Activated naive CD8-positive, alpha-beta T cell (primary cell): Measurements from ENCODE around the gene ZBED6.
A peak's percentile ranks its signal among the peaks of the same experiment; 100 is the strongest.
"Not testable (repeated sequence)": the region's sequence is repeated elsewhere in the genome, so short reads cannot be mapped to it uniquely, and the experiment has no call there.

Experiments
- H3K27ac Mint-ChIP-seq: one replicate; pipeline ENCODE4 v1.8.0; 2021; ENCODE audit warnings: mixed read lengths
- H3K27me3 Mint-ChIP-seq: one replicate; pipeline ENCODE4 v1.8.0; 2021; ENCODE audit warnings: mixed read lengths
- H3K36me3 Mint-ChIP-seq: one replicate; pipeline ENCODE4 v1.8.0; 2021; ENCODE audit warnings: mixed read lengths
- H3K4me1 Mint-ChIP-seq: one replicate; pipeline ENCODE4 v1.8.0; 2021; ENCODE audit warnings: low read depth, mixed read lengths
- H3K4me3 Mint-ChIP-seq: one replicate; pipeline ENCODE4 v1.8.0; 2021; ENCODE audit warnings: mild to moderate bottlenecking, mixed read lengths
- H3K9me3 Mint-ChIP-seq: one replicate; pipeline ENCODE4 v1.8.0; 2021; ENCODE audit warnings: low read depth, mixed read lengths

The ZBED6 gene

GRCh38 chr1:203797948-203798655 is 2.7 kb downstream of the ZBED6 start:
- H3K36me3 Mint-ChIP-seq, result peaks cover 25% of the 10 kb centered on the region
- peak overlapping the region; percentile 34 for H3K27ac Mint-ChIP-seq
- no peaks in the 10 kb centered on the region for H3K27me3 Mint-ChIP-seq
- peaks cover 74% of the 10 kb centered on the region for H3K4me1 Mint-ChIP-seq
- H3K9me3 Mint-ChIP-seq, result no peaks in the 10 kb centered on the region
- H3K4me3 Mint-ChIP-seq, result peak overlapping the region; percentile 98

- Mint-ChIP-seq H3K36me3 (peaks cover 27% of the 10 kb centered on the region), H3K27me3 (no peaks in the 10 kb centered on the region), H3K9me3 (no peaks in the 10 kb centered on the region), H3K27ac (no peak overlapping the region), H3K4me3 (peak overlapping the region; percentile 44), H3K4me1 (peaks cover 80% of the 10 kb centered on the region)
These were observed 3.7 kb downstream of the ZBED6 start for GRCh38 chr1:203799157-203799556.

- Mint-ChIP-seq H3K27ac (peak overlapping the region; percentile 72), H3K36me3 (peaks cover 31% of the 10 kb centered on the region), H3K9me3 (no peaks in the 10 kb centered on the region), H3K4me1 (peaks cover 78% of the 10 kb centered on the region), H3K27me3 (no peaks in the 10 kb centered on the region), H3K4me3 (peak overlapping the region; percentile 44)
These were observed 4.5 kb downstream of the ZBED6 start for GRCh38 chr1:203799971-203800370.

GRCh38 chr1:203805689-203806088 is 10.3 kb downstream of the ZBED6 start:
- Mint-ChIP-seq H3K27me3 (no peaks in the 10 kb centered on the region), H3K9me3 (no peaks in the 10 kb centered on the region), H3K27ac (peak overlapping the region; percentile 43), H3K4me1 (peaks cover 52% of the 10 kb centered on the region), H3K4me3 (no peak overlapping the region), H3K36me3 (peaks cover 20% of the 10 kb centered on the region)

GRCh38 chr1:203807196-203807595 is 11.8 kb downstream of the ZBED6 start:
- H3K27me3 Mint-ChIP-seq, result no peaks in the 10 kb centered on the region
- no peak overlapping the region for H3K27ac Mint-ChIP-seq
- no peak overlapping the region for H3K4me3 Mint-ChIP-seq
- peaks cover 18% of the 10 kb centered on the region for H3K36me3 Mint-ChIP-seq
- H3K9me3 Mint-ChIP-seq, result no peaks in the 10 kb centered on the region
- peaks cover 49% of the 10 kb centered on the region for H3K4me1 Mint-ChIP-seq

GRCh38 chr1:203813581-203814341 is 18.3 kb downstream of the ZBED6 start:
- H3K4me3 Mint-ChIP-seq, result no peak overlapping the region
- peak overlapping the region; percentile 67 for H3K27ac Mint-ChIP-seq
- no peaks in the 10 kb centered on the region for H3K27me3 Mint-ChIP-seq
- H3K9me3 Mint-ChIP-seq, result no peaks in the 10 kb centered on the region
- peaks cover 20% of the 10 kb centered on the region for H3K36me3 Mint-ChIP-seq
- peaks cover 36% of the 10 kb centered on the region for H3K4me1 Mint-ChIP-seq

- Mint-ChIP-seq H3K4me3 (no peak overlapping the region), H3K9me3 (no peaks in the 10 kb centered on the region), H3K27me3 (no peaks in the 10 kb centered on the region), H3K27ac (no peak overlapping the region), H3K36me3 (peaks cover 22% of the 10 kb centered on the region), H3K4me1 (peaks cover 31% of the 10 kb centered on the region)
These were observed 23.0 kb downstream of the ZBED6 start for GRCh38 chr1:203818399-203818798.

- Mint-ChIP-seq H3K4me3 (no peak overlapping the region), H3K36me3 (peaks cover 15% of the 10 kb centered on the region), H3K27me3 (no peaks in the 10 kb centered on the region), H3K9me3 (no peaks in the 10 kb centered on the region), H3K4me1 (peaks cover 28% of the 10 kb centered on the region), H3K27ac (no peak overlapping the region)
These were observed 27.9 kb downstream of the ZBED6 start for GRCh38 chr1:203823306-203823705.

GRCh38 chr1:203826175-203826574 is 30.8 kb downstream of the ZBED6 start:
- Mint-ChIP-seq H3K27me3 (no peaks in the 10 kb centered on the region), H3K4me3 (no peak overlapping the region), H3K36me3 (peaks cover 13% of the 10 kb centered on the region), H3K9me3 (no peaks in the 10 kb centered on the region), H3K4me1 (peaks cover 28% of the 10 kb centered on the region), H3K27ac (no peak overlapping the region)

GRCh38 chr1:203828002-203828401 is 32.6 kb downstream of the ZBED6 start:
- no peaks in the 10 kb centered on the region for H3K27me3 Mint-ChIP-seq
- peaks cover 19% of the 10 kb centered on the region for H3K4me1 Mint-ChIP-seq
- H3K36me3 Mint-ChIP-seq, result peaks cover 11% of the 10 kb centered on the region
- peak overlapping the region; percentile 0 for H3K27ac Mint-ChIP-seq
- H3K4me3 Mint-ChIP-seq, result no peak overlapping the region
- H3K9me3 Mint-ChIP-seq, result no peaks in the 10 kb centered on the region

GRCh38 chr1:203828503-203828902 is 33.1 kb downstream of the ZBED6 start:
- H3K9me3 Mint-ChIP-seq, result no peaks in the 10 kb centered on the region
- no peak overlapping the region for H3K4me3 Mint-ChIP-seq
- H3K36me3 Mint-ChIP-seq, result peaks cover 11% of the 10 kb centered on the region
- H3K27ac Mint-ChIP-seq, result no peak overlapping the region
- H3K4me1 Mint-ChIP-seq, result peaks cover 17% of the 10 kb centered on the region
- no peaks in the 10 kb centered on the region for H3K27me3 Mint-ChIP-seq

GRCh38 chr1:203829247-203829646 is 33.8 kb downstream of the ZBED6 start:
- Mint-ChIP-seq H3K27ac (peak overlapping the region; percentile 23), H3K4me1 (peaks cover 13% of the 10 kb centered on the region)
- H3K4me3 Mint-ChIP-seq, result not testable (repeated sequence)

GRCh38 chr1:203835476-203835875 is 40.1 kb downstream of the ZBED6 start:
- Mint-ChIP-seq H3K27ac (no peak overlapping the region), H3K9me3 (no peaks in the 10 kb centered on the region), H3K4me3 (no peak overlapping the region), H3K27me3 (no peaks in the 10 kb centered on the region), H3K36me3 (peaks cover 8% of the 10 kb centered on the region), H3K4me1 (no peaks in the 10 kb centered on the region)

More at GRCh38 chr1:203829247-203829646, 33.8 kb downstream of the ZBED6 start:
- peaks cover 11% of the 10 kb centered on the region for H3K36me3 Mint-ChIP-seq
- H3K9me3 Mint-ChIP-seq, H3K27me3 Mint-ChIP-seq: not testable (repeated sequence)

GRCh38 chr1:203839081-203839480 is 43.7 kb downstream of the ZBED6 start:
- Mint-ChIP-seq H3K4me3 (no peak overlapping the region), H3K9me3 (no peaks in the 10 kb centered on the region), H3K27me3 (no peaks in the 10 kb centered on the region), H3K27ac (peak overlapping the region; percentile 46), H3K4me1 (no peaks in the 10 kb centered on the region), H3K36me3 (peaks cover 13% of the 10 kb centered on the region)

GRCh38 chr1:203840208-203840808 is 44.9 kb downstream of the ZBED6 start:
- H3K36me3 Mint-ChIP-seq, result peaks cover 15% of the 10 kb centered on the region
- H3K27ac Mint-ChIP-seq, result peak overlapping the region; percentile 22
- no peaks in the 10 kb centered on the region for H3K9me3 Mint-ChIP-seq
- no peaks in the 10 kb centered on the region for H3K27me3 Mint-ChIP-seq
- no peaks in the 10 kb centered on the region for H3K4me1 Mint-ChIP-seq
- no peak overlapping the region for H3K4me3 Mint-ChIP-seq
